Loucy (cell line): ENCODE data around the gene SLX4.
"Not testable (repeated sequence)": the region's sequence is repeated elsewhere in the genome, so short reads cannot be mapped to it uniquely, and the experiment has no call there.

ENCODE experiments used
- H2AFZ ChIP-seq: fragments of 200-600 bp; sonication (generic); 2 replicates; pipeline ENCODE4 v1.6.0; 2016; ENCODE audit warnings: antibody characterized with exemption, mild to moderate bottlenecking, low read length, moderate library complexity
- H3F3A ChIP-seq: fragments of 200-600 bp; 2 replicates; pipeline ENCODE4 v1.6.0; 2016; ENCODE audit warnings: antibody characterized with exemption, low read depth, mild to moderate bottlenecking
- H3K27me3 ChIP-seq: fragments of 200-600 bp; sonication (generic); 2 replicates; pipeline ENCODE4 v1.6.1; 2014; ENCODE audit warnings: low read length, mild to moderate bottlenecking; ENCODE audit not compliant: insufficient read depth, poor library complexity, severe bottlenecking
- H3K36me3 ChIP-seq: fragments of 200-600 bp; sonication (generic); 2 replicates; pipeline ENCODE4 v1.6.1; 2016; ENCODE audit warnings: low read length; ENCODE audit not compliant: insufficient read depth
- H3K4me1 ChIP-seq: fragments of 200-600 bp; sonication (generic); 2 replicates; pipeline ENCODE4 v1.5.1; 2014; ENCODE audit warnings: low read length, mild to moderate bottlenecking; ENCODE audit not compliant: insufficient read depth, poor library complexity, severe bottlenecking
- H3K4me2 ChIP-seq: fragments of 200-600 bp; sonication (generic); 2 replicates; pipeline ENCODE4 v1.6.0; 2014; ENCODE audit warnings: antibody characterized with exemption, low read length, low read depth, mild to moderate bottlenecking; ENCODE audit not compliant: poor library complexity, severe bottlenecking
- H3K4me3 ChIP-seq: fragments of 200-600 bp; sonication (generic); 2 replicates; pipeline ENCODE4 v1.5.1; 2014; ENCODE audit warnings: low read length, mild to moderate bottlenecking, mixed read lengths; ENCODE audit not compliant: poor library complexity, severe bottlenecking
- H3K79me2 ChIP-seq: fragments of 200-600 bp; sonication (generic); 2 replicates; pipeline ENCODE4 v1.6.1; 2014; ENCODE audit warnings: low read length; ENCODE audit not compliant: insufficient read depth
- H3K9ac ChIP-seq: fragments of 200-600 bp; sonication (generic); 2 replicates; pipeline ENCODE4 v1.6.0; 2014; ENCODE audit warnings: mild to moderate bottlenecking, low read depth, low read length, moderate library complexity; ENCODE audit not compliant: poor library complexity, severe bottlenecking
- H3K9me2 ChIP-seq: fragments of 200-600 bp; sonication (generic); replicated peaks from 2 replicates; pipeline ENCODE4 v1.6.1; 2016; ENCODE audit warnings: low read depth, low read length, mixed read lengths
- H3K9me3 ChIP-seq: fragments of 200-600 bp; sonication (generic); 2 replicates; pipeline ENCODE4 v1.6.1; 2014; ENCODE audit warnings: mild to moderate bottlenecking, antibody characterized with exemption, low read length, low read depth; ENCODE audit not compliant: insufficient read depth
- H4K20me1 ChIP-seq: fragments of 200-600 bp; sonication (generic); 2 replicates; pipeline ENCODE4 v1.6.0; 2014; ENCODE audit warnings: antibody characterized with exemption, low read length, mild to moderate bottlenecking; ENCODE audit not compliant: insufficient read depth, poor library complexity, severe bottlenecking
- CTCF ChIP-seq: fragments of 200-600 bp; sonication (generic); conservative IDR thresholded peaks from 2 replicates; pipeline ENCODE4 v1.5.1; 2014; ENCODE audit warnings: mild to moderate bottlenecking, antibody characterized with exemption, low read length
- EZH2phosphoT487 ChIP-seq: fragments of 200-600 bp; IDR thresholded peaks from 2 replicates; pipeline ENCODE4 v1.6.1; 2018; ENCODE audit warnings: antibody characterized with exemption, mild to moderate bottlenecking, moderate library complexity, borderline replicate concordance

Gene SLX4

DNA sequence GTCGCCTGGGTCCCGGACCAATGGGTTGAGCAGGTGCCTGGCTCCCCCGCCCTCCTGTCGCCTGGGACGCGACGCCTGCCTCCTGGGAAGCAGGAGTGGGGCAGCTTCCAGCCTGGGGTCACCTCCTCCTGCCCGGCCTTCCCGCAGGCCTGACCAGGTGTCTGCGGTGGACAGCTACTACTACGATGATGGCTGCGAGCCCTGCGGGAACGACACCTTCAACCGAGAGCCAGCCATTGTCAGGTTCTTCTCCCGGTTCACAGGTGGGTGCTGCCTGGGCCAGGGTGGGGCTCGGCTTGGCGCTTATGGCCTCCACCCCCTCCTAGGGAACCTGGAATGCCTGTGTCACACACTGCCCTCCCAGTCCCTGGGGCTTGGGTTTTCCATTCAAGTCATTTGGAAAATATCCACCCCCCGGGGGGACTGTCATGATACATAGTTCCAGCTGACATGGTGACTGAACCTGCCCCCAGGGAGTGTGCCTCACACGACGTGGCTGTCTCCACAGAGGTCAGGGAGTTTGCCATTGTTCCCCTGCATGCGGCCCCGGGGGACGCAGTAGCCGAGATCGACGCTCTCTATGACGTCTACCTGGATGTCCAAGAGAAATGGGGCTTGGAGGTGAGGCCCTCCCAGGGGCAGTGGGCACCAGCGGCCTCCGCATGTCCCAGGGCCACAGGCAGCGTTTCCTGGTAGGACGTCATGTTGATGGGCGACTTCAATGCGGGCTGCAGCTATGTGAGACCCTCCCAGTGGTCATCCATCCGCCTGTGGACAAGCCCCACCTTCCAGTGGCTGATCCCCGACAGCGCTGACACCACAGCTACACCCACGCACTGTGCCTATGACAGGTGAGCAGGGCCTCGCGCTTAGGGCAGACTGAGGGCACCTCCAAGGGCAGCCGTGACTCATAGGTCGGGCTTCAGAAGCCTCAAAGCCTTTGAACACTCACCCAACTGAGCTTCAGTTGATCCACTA is 45.4 kb upstream of the SLX4 start:
- Histone ChIP-seq H3K4me3 (no peak overlapping the region), H3K4me2 (no peak overlapping the region), H4K20me1 (no peaks in the 10 kb centered on the region), H3K9me2 (no peaks in the 10 kb centered on the region), H3K4me1 (peaks cover 4% of the 10 kb centered on the region), H3F3A (no peaks in the 10 kb centered on the region), H3K36me3 (peaks cover 12% of the 10 kb centered on the region; the same call in 1 of the 2 replicates), H3K79me2 (no peaks in the 10 kb centered on the region), H2AFZ (no peak overlapping the region), H3K27me3 (no peaks in the 10 kb centered on the region), H3K9ac (no peak overlapping the region), H3K9me3 (no peaks in the 10 kb centered on the region)
- TF ChIP-seq EZH2phosphoT487 (no peak), CTCF (no peak)

DNA sequence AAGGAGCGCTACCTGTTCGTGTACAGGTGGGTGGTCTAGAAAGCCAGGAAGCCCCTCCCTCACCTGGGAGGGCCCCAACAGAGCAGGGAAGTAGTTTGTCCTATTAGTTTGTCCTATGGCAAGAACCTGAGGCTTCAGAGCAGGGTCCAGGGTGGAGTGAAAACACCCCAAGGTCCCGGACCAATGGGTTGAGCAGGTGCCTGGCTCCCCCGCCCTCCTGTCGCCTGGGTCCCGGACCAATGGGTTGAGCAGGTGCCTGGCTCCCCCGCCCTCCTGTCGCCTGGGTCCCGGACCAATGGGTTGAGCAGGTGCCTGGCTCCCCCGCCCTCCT is 44.7 kb upstream of the SLX4 start:
- not testable (repeated sequence) for H3K9me3 ChIP-seq, H3K9ac ChIP-seq, H3K9me2 ChIP-seq, H3F3A ChIP-seq, H3K4me3 ChIP-seq, H3K79me2 ChIP-seq, H4K20me1 ChIP-seq, H3K4me2 ChIP-seq, H2AFZ ChIP-seq, H3K4me1 ChIP-seq, H3K27me3 ChIP-seq
- H3K36me3 ChIP-seq: peaks cover 12% of the 10 kb centered on the region; the same call in 1 of the 2 replicates

DNA sequence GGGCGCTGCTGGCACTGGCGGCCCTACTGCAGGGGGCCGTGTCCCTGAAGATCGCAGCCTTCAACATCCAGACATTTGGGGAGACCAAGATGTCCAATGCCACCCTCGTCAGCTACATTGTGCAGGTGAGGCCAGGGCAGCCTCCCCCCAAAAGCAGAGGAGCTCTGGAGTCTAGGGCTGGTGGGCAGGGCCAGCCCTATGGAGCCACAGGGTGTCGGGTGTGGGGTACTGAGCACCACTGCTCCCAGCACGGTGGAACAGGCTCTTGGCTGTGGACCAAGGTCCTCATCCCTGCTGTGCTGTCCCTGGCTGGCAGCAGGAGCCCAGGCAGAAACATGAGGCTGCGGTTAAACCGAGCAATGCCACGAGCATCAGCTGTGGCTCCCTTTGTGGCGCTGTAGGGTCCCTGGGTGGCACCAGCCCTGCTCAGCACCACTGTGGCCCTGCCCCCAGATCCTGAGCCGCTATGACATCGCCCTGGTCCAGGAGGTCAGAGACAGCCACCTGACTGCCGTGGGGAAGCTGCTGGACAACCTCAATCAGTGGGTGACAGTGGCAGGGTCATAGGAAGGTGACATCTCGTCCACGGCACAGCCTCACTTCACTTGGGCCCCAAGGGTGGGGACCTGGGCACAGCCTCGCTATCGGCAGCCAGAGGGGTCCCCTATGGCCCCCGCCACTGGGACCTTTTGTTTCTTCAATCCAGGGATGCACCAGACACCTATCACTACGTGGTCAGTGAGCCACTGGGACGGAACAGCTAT is 44.2 kb upstream of the SLX4 start:
- TF ChIP-seq CTCF (no peak), EZH2phosphoT487 (no peak)
- Histone ChIP-seq H3K9me3 (no peaks in the 10 kb centered on the region), H2AFZ (no peak overlapping the region), H3K4me3 (no peak overlapping the region), H3K9me2 (no peaks in the 10 kb centered on the region), H3K9ac (no peak overlapping the region), H3K4me1 (peaks cover 4% of the 10 kb centered on the region), H3F3A (no peaks in the 10 kb centered on the region), H3K27me3 (no peaks in the 10 kb centered on the region), H3K36me3 (peaks cover 12% of the 10 kb centered on the region; the same call in 1 of the 2 replicates), H4K20me1 (no peaks in the 10 kb centered on the region), H3K79me2 (no peaks in the 10 kb centered on the region), H3K4me2 (no peak overlapping the region)
